SK-N-SH (cell line): ENCODE measurements around the gene SAMD14. TPM values are rescaled to one million over a fixed set of nuclear protein-coding genes. Genes with fewer than 3 reads are reported as not detected.

Experiments
- CTCF ChIA-PET: fragments of 300-600, 350-600 bp; formaldehyde crosslinking; extraction: SDS; loops from one replicate; lab custom pipeline; 2021; lab: Yijun Ruan, JAX
- POLR2A ChIA-PET: fragments of 350-600 bp; sonication (Branson Sonifier 250); formaldehyde crosslinking; extraction: SDS; loops from one replicate; lab custom pipeline; 2020; ENCODE audit warnings: antibody characterized with exemption, inconsistent platforms; lab: Yijun Ruan, JAX
- DNase-seq: peaks from one replicate; pipeline ENCODE4 v3.0.0; 2012
- H2AFZ ChIP-seq: fragments of 200-600 bp; sonication (generic); 2 replicates; pipeline ENCODE4 v1.8.1; 2016; ENCODE audit warnings: antibody characterized with exemption, mild to moderate bottlenecking, low read depth
- H3F3A ChIP-seq: fragments of 200-600 bp; sonication (generic); replicated peaks from 2 replicates; pipeline ENCODE3; 2016; ENCODE audit warnings: antibody characterized with exemption, mild to moderate bottlenecking; ENCODE audit not compliant: insufficient read depth
- H3K27ac ChIP-seq, 2 experiments: fragments of 200-500 bp in 1 of 2; fragments of 200-600 bp in 1 of 2; sonication (Bioruptor generic) in 1 of 2; sonication (generic), shearing (Covaris generic) in 1 of 2; 2 replicates each; pipeline versions ENCODE4 v1.5.1 to v1.6.1; 2014 to 2016; ENCODE audit warnings: low read depth in 2 of 2, inconsistent platforms in 1 of 2, low read length in 1 of 2, mild to moderate bottlenecking in 1 of 2, mixed read lengths in 1 of 2
- H3K27me3 ChIP-seq: fragments of 200-600 bp; sonication (generic), shearing (Covaris generic); 2 replicates; pipeline ENCODE4 v1.6.1; 2016; ENCODE audit warnings: mixed run types; ENCODE audit not compliant: insufficient read depth
- H3K36me3 ChIP-seq, 2 experiments: fragments of 200-500 bp in 1 of 2; fragments of 200-600 bp in 1 of 2; sonication (Bioruptor generic) in 1 of 2; sonication (generic) in 1 of 2; replicated peaks in 1 of 2; 2 replicates each; pipeline versions ENCODE3 to v1.5.1; 2014 to 2016; ENCODE audit warnings: low read length in 1 of 2, mild to moderate bottlenecking in 1 of 2; ENCODE audit not compliant: insufficient read depth in 2 of 2, control insufficient read depth in 1 of 2
- H3K4me1 ChIP-seq, 2 experiments: fragments of 200-500 bp in 1 of 2; fragments of 200-600 bp in 1 of 2; sonication (Bioruptor generic) in 1 of 2; sonication (generic), shearing (Covaris generic) in 1 of 2; 2 replicates each; pipeline versions ENCODE4 v1.5.1 to v1.6.1; 2014 to 2016; ENCODE audit warnings: low read depth in 1 of 2, low read length in 1 of 2, mixed run types in 1 of 2; ENCODE audit not compliant: insufficient read depth in 2 of 2, control insufficient read depth in 1 of 2
- H3K4me2 ChIP-seq: fragments of 200-600 bp; sonication (generic), shearing (Covaris generic); 2 replicates; pipeline ENCODE4 v1.6.1; 2017; ENCODE audit warnings: mixed run types
- H3K4me3 ChIP-seq, 2 experiments: fragments of 200-500 bp in 1 of 2; fragments of 200-600 bp in 1 of 2; sonication (Bioruptor generic) in 1 of 2; sonication (generic), shearing (Covaris generic) in 1 of 2; 2 replicates each; pipeline versions ENCODE4 v1.5.1 to v1.8.1; 2014 to 2016; ENCODE audit warnings: low read depth in 2 of 2, inconsistent platforms in 1 of 2, low read length in 1 of 2, mild to moderate bottlenecking in 1 of 2, mixed read lengths in 1 of 2, moderate library complexity in 1 of 2
- H3K79me2 ChIP-seq: fragments of 200-600 bp; sonication (generic); 2 replicates; pipeline ENCODE4 v1.8.1; 2017; ENCODE audit warnings: mild to moderate bottlenecking; ENCODE audit not compliant: insufficient read depth
- H3K9ac ChIP-seq: fragments of 200-600 bp; sonication (generic); 2 replicates; pipeline ENCODE4 v1.6.1; 2017; ENCODE audit warnings: mixed run types
- H3K9me2 ChIP-seq: fragments of 200-600 bp; sonication (generic); 2 replicates; pipeline ENCODE4 v1.6.1; 2017; ENCODE audit warnings: mixed run types
- H3K9me3 ChIP-seq: fragments of 200-600 bp; sonication (generic); 2 replicates; pipeline ENCODE4 v1.6.1; 2017; ENCODE audit warnings: mixed run types, mild to moderate bottlenecking, moderate library complexity
- H4K20me1 ChIP-seq: fragments of 200-600 bp; sonication (generic); 2 replicates; pipeline ENCODE4 v1.6.1; 2017; ENCODE audit warnings: mild to moderate bottlenecking, mixed run types; ENCODE audit not compliant: insufficient read depth
- FOSL2 ChIP-seq: IDR thresholded peaks from 2 replicates; pipeline ENCODE4 v1.4.0; 2012; ENCODE audit warnings: low read depth, mild to moderate bottlenecking, moderate library complexity, borderline replicate concordance
- FOXM1 ChIP-seq: IDR thresholded peaks from 2 replicates; pipeline ENCODE4 v1.4.0; 2012; ENCODE audit warnings: low read depth, mild to moderate bottlenecking
- NFIC ChIP-seq: IDR thresholded peaks from 2 replicates; pipeline ENCODE4 v1.4.0; 2012; ENCODE audit warnings: borderline replicate concordance
- NRF1 ChIP-seq: IDR thresholded peaks from 2 replicates; pipeline ENCODE4 v1.6.1; 2012; ENCODE audit warnings: low read depth, mild to moderate bottlenecking, low read length
- PBX3 ChIP-seq: IDR thresholded peaks from 2 replicates; pipeline ENCODE4; 2012
- REST ChIP-seq: IDR thresholded peaks from 2 replicates; pipeline ENCODE4 v1.6.1; 2012; ENCODE audit warnings: mild to moderate bottlenecking, low read depth, low read length, moderate library complexity
- SIN3A ChIP-seq: IDR thresholded peaks from 2 replicates; pipeline ENCODE4 v1.6.1; 2012; ENCODE audit warnings: low read depth, mild to moderate bottlenecking, low read length, moderate library complexity, borderline replicate concordance
- TAF1 ChIP-seq: IDR thresholded peaks from 2 replicates; pipeline ENCODE4 v1.6.1; 2012; ENCODE audit warnings: low read depth, mild to moderate bottlenecking, low read length, moderate library complexity, borderline replicate concordance
- TCF12 ChIP-seq: IDR thresholded peaks from 2 replicates; pipeline ENCODE4 v1.4.0; 2012
- YY1 ChIP-seq: IDR thresholded peaks from 2 replicates; pipeline ENCODE4 v1.4.0; 2012; ENCODE audit warnings: low read depth, mild to moderate bottlenecking
- ZBTB33 ChIP-seq: IDR thresholded peaks from 2 replicates; pipeline ENCODE4 v1.4.0; 2012; ENCODE audit warnings: low read depth, borderline replicate concordance
- WGBS: methylation state at CpG from one replicate; pipeline ENCODE4 v1.1.6; 2017; ENCODE audit warnings: low lambda C conversion rate; 5-methylcytosine and 5-hydroxymethylcytosine counted together
- polyA plus RNA-seq, 3 experiments: library from polyadenylated mRNA; depleted of rRNA; stranded (reverse); fragments of >200 nt; gene quantifications; 2 replicates each; pipeline ENCODE4 v1.2.3, GENCODE V29; 2012
- TF ChIP-seq, protein P1 (sequence below): IDR thresholded peaks from 2 replicates; pipeline ENCODE4 v1.4.0; 2012; ENCODE audit warnings: low read depth, borderline replicate concordance

Gene SAMD14
- polyA plus RNA-seq, 1 of the 3 experiments (the other 2 are of a cell fraction) = 3.4 TPM

DNA sequence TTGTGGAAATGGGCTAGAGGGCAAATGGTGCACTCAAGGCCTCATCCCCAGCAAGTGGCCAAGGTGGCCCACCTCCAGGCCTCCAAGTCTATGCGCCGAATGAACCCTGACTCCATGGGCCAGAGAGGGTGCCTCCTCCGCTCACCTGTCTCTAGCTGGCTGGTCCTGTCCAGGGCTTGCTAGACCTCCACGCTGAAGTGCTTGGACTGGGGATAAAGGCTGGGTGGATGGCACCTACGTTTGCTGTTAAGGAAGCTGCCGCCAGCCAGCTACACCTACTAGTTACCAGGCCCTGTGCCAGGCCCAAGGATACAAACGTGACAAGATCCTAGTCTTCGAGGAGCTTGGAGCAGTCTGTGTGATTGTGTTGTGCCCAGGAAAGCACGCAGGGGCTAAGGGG is 35.1 kb upstream of the SAMD14 start (continued):
- TF ChIP-seq YY1 = no peak
- TF ChIP-seq NFIC = no peak
- TF ChIP-seq ZBTB33 = no peak
- TF ChIP-seq REST = no peak
- no peak for TF ChIP-seq SIN3A
- TF ChIP-seq, all 33 proteins: peak for 0

DNA sequence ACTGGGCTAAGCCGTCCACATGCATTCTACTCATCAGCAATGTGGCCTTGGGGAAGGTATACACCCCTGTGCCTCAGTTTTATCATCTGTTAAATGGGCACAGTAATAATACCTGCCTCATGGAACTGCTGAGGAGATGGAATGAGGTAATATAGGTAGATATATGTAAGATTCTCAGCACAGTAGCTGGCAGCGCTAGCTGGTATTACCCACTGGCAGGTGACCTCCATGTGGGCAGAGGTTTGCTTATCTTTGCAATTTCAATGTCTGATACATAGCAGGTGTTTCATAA is 34.7 kb upstream of the SAMD14 start:
- H3K79me2 ChIP-seq = no peaks in the 10 kb centered on the region
- DNase-seq = no peak
- no peak overlapping the region for H3K27ac ChIP-seq
- no peak overlapping the region for H2AFZ ChIP-seq
- H3K9me3 ChIP-seq = no peaks in the 10 kb centered on the region
- H3K9ac ChIP-seq = no peak overlapping the region
- peaks cover 3 to 16% of the 10 kb centered on the region in 2 experiments; a peak in 1 of 4 replicates for H3K4me1 ChIP-seq
- H3K4me2 ChIP-seq = no peak overlapping the region
- ChIA-PET POLR2A (no interaction called here), CTCF (interaction anchor here (1.0 to 17.0 kb wide), 11 partner anchors 10 to 134 kb away, joined by 3 to 517 read pairs (median 7); partner anchors contain the start of genes COL1A1, PPP1R9B and TMEM92)
- no peaks in the 10 kb centered on the region for H3K27me3 ChIP-seq
- peaks cover 5% of the 10 kb centered on the region for H3F3A ChIP-seq
- 92% methylated on average over 2 of the region's 2 CpGs for WGBS
- TF ChIP-seq NFIC (no peak), FOXM1 (no peak), NRF1 (no peak), FOSL2 (no peak), YY1 (no peak), PBX3 (no peak), TCF12 (no peak), TAF1 (no peak)
- TF ChIP-seq, protein P1, sequence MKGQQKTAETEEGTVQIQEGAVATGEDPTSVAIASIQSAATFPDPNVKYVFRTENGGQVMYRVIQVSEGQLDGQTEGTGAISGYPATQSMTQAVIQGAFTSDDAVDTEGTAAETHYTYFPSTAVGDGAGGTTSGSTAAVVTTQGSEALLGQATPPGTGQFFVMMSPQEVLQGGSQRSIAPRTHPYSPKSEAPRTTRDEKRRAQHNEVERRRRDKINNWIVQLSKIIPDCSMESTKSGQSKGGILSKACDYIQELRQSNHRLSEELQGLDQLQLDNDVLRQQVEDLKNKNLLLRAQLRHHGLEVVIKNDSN = no peak
- no peaks in the 10 kb centered on the region for H3K9me2 ChIP-seq
- H3K36me3 ChIP-seq = no peaks in the 10 kb centered on the region
- no peaks in the 10 kb centered on the region for H4K20me1 ChIP-seq
- H3K4me3 ChIP-seq = no peak overlapping the region
